Measurements from ENCODE around the gene EGLN3.

EGLN3 gene

DNA sequence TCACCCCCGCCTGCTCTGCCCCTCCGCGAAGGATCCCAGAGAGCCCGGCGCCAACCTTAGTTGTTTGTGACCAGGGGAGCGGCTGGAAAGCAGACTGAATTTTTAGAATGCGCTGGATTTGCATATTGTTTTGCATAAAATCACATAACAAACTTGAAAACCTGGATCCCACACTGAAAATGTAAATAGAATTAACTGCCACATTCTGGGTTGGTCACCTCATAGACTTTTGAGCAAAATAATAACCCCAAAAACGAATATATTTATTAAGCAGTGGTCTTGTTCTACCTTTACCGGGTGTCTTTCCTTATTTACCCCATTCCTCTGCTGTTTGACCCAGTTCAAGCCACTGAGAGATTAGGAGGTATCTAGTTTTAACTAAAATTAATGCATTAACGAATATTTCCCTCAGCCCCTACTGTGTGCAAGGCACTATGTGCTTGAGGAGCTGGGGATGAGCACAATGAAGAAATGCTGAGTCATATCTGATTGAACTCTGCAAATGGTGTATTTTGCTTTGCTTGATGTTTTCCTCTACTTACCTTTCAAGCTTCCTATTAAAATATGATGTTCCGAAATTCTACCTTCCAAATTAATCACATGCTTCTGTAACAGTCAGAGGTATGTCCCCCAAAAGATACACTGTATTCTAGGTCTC, 438 bp upstream of the EGLN3 start:
- Histone ChIP-seq H2AFZ (ENCODE audit: low read length) (no peak overlapping the region), H3K4me2 (ENCODE audit: low read length) (no peak overlapping the region), H3K36me3 (ENCODE audit: insufficient read depth, low read length) (no peaks in the 10 kb centered on the region), H3F3A (ENCODE audit: insufficient read depth, low read length) (no peaks in the 10 kb centered on the region), H3K27me3 (ENCODE audit: insufficient read depth, low read length) (no peaks in the 10 kb centered on the region; the same call in 1 of the 2 replicates), H3K27ac (ENCODE audit: low read depth, low read length, poor library complexity, severe bottlenecking) (no peak overlapping the region), H3K4me3 (ENCODE audit: low read depth, low read length, poor library complexity, severe bottlenecking) (no peak overlapping the region), H3K9me2 (ENCODE audit: low read depth, low read length) (no peaks in the 10 kb centered on the region), H3K9ac (ENCODE audit: low read length) (no peak overlapping the region), H3K4me1 (ENCODE audit: insufficient read depth, low read length, severe bottlenecking) (no peaks in the 10 kb centered on the region), H3K79me2 (ENCODE audit: insufficient read depth, low read length) (no peaks in the 10 kb centered on the region), H3K9me3 (ENCODE audit: low read length) (0 out of 2 replicates have a peak, but pooled peaks cover 2% of the 10 kb centered on the region), H4K20me1 (ENCODE audit: insufficient read depth, low read length) (no peaks in the 10 kb centered on the region)
- TF ChIP-seq EZH2 (IDR thresholded peaks at IDR 0.05; ENCODE audit: borderline replicate concordance, low read length) (no peak), CTCF (IDR thresholded peaks at IDR 0.05; ENCODE audit: low read length) (no peak)

- Histone ChIP-seq H4K20me1 (ENCODE audit: insufficient read depth, low read length) (no peaks in the 10 kb centered on the region), H3K4me2 (ENCODE audit: low read length) (no peak overlapping the region), H3K9me2 (ENCODE audit: low read depth, low read length) (no peaks in the 10 kb centered on the region), H3F3A (ENCODE audit: insufficient read depth, low read length) (no peaks in the 10 kb centered on the region), H3K9me3 (ENCODE audit: low read length) (0 out of 2 replicates have a peak, but pooled peaks cover 2% of the 10 kb centered on the region), H3K79me2 (ENCODE audit: insufficient read depth, low read length) (no peaks in the 10 kb centered on the region), H3K36me3 (ENCODE audit: insufficient read depth, low read length) (no peaks in the 10 kb centered on the region), H3K9ac (ENCODE audit: low read length) (no peak overlapping the region), H3K4me3 (ENCODE audit: low read depth, low read length, poor library complexity, severe bottlenecking) (no peak overlapping the region), H3K27me3 (ENCODE audit: insufficient read depth, low read length) (no peaks in the 10 kb centered on the region; the same call in 1 of the 2 replicates), H3K27ac (ENCODE audit: low read depth, low read length, poor library complexity, severe bottlenecking) (no peak overlapping the region), H2AFZ (ENCODE audit: low read length) (no peak overlapping the region), H3K4me1 (ENCODE audit: insufficient read depth, low read length, severe bottlenecking) (no peaks in the 10 kb centered on the region)
- TF ChIP-seq CTCF (IDR thresholded peaks at IDR 0.05; ENCODE audit: low read length) (no peak), EZH2 (IDR thresholded peaks at IDR 0.05; ENCODE audit: borderline replicate concordance, low read length) (no peak)
Observed at GRCh38 chr14:33949411-33949893, 1.4 kb downstream of the EGLN3 start.

DNA sequence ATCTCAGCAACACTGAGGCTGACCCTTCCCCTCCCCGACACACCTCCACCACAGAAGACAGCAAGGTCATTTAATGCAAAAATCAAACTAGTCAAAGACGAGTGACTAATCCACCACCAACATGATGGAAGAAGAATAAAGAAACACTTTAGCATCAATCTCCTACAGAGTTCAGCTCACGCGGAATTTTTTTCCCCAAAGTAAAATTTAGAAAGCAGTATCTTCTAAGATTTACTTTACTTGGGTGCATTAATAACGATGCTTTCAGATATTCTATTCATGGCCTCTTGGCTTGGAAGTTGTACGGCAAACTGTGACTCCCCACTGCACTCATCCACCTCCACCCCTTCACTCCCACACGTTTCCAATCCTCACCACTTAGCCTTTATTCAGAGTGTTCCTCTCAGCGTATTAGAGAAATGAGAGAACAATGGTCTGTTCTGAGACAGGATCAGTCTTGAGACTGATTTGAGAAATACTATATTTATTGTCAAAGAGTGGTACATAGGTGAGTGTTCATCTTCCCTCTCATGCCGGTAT, 1.9 kb downstream of the EGLN3 start:
- Histone ChIP-seq H3K4me2 (ENCODE audit: low read length) (no peak overlapping the region), H3K9ac (ENCODE audit: low read length) (no peak overlapping the region), H3K36me3 (ENCODE audit: insufficient read depth, low read length) (no peaks in the 10 kb centered on the region)

More for the DNA sequence above, 1.9 kb downstream of the EGLN3 start:
- 0 out of 2 replicates have a peak, but pooled peaks cover 2% of the 10 kb centered on the region for H3K9me3 ChIP-seq (ENCODE audit: low read length)
- H3F3A ChIP-seq (ENCODE audit: insufficient read depth, low read length) = no peaks in the 10 kb centered on the region
- no peaks in the 10 kb centered on the region for H3K4me1 ChIP-seq (ENCODE audit: insufficient read depth, low read length, severe bottlenecking)
- no peaks in the 10 kb centered on the region; the same call in 1 of the 2 replicates for H3K27me3 ChIP-seq (ENCODE audit: insufficient read depth, low read length)
- no peak overlapping the region for H3K27ac ChIP-seq (ENCODE audit: low read depth, low read length, poor library complexity, severe bottlenecking)
- no peaks in the 10 kb centered on the region for H4K20me1 ChIP-seq (ENCODE audit: insufficient read depth, low read length)
- H3K79me2 ChIP-seq (ENCODE audit: insufficient read depth, low read length) = no peaks in the 10 kb centered on the region
- no peak for TF ChIP-seq EZH2 (IDR thresholded peaks at IDR 0.05; ENCODE audit: borderline replicate concordance, low read length)
- TF ChIP-seq CTCF (IDR thresholded peaks at IDR 0.05; ENCODE audit: low read length) = no peak
- no peaks in the 10 kb centered on the region for H3K9me2 ChIP-seq (ENCODE audit: low read depth, low read length)
- no peak overlapping the region for H2AFZ ChIP-seq (ENCODE audit: low read length)
- no peak overlapping the region for H3K4me3 ChIP-seq (ENCODE audit: low read depth, low read length, poor library complexity, severe bottlenecking)

All from OCI-LY1 (cell line).